HG03354 (cell line): ENCODE data around the gene PARL.
A peak's percentile ranks its signal among the peaks of the same experiment; 100 is the strongest.

ENCODE experiments used
- ATAC-seq: cut with Tn5 transposase; IDR thresholded peaks from one replicate; pipeline ENCODE4 v1.9.1; 2021; ENCODE audit warnings: mild to moderate bottlenecking; ENCODE audit not compliant: unreplicated experiment, poor library complexity, severe bottlenecking

Gene PARL

GRCh38 chr3:183868796-183869195, 15.9 kb downstream of the PARL start:
- no peak for ATAC-seq

- no peak for ATAC-seq
These were observed 22.1 kb downstream of the PARL start for GRCh38 chr3:183862610-183863009.

- no peak for ATAC-seq
These were observed 26.8 kb downstream of the PARL start for GRCh38 chr3:183857863-183858262.

GRCh38 chr3:183854318-183855035, 30.2 kb downstream of the PARL start:
- no peak for ATAC-seq

- no peak for ATAC-seq
These were observed 38.9 kb downstream of the PARL start for GRCh38 chr3:183845608-183846288.

GRCh38 chr3:183845090-183845489, 39.6 kb downstream of the PARL start:
- ATAC-seq = no peak

GRCh38 chr3:183844606-183845005, 40.1 kb downstream of the PARL start:
- no peak for ATAC-seq

GRCh38 chr3:183839751-183840150, 44.9 kb downstream of the PARL start:
- no peak for ATAC-seq

GRCh38 chr3:183837894-183838293, 46.8 kb downstream of the PARL start:
- ATAC-seq = no peak

- ATAC-seq = no peak
These were observed 47.3 kb downstream of the PARL start for GRCh38 chr3:183837390-183837789.

GRCh38 chr3:183833516-183833915, 51.2 kb downstream of the PARL start:
- no peak for ATAC-seq

GRCh38 chr3:183830187-183830586, 54.5 kb downstream of the PARL start:
- ATAC-seq = no peak

- no peak for ATAC-seq
These were observed 55.2 kb downstream of the PARL start for GRCh38 chr3:183829466-183829865.

- no peak for ATAC-seq
These were observed 56.2 kb downstream of the PARL start for GRCh38 chr3:183828538-183828870.

- no peak for ATAC-seq
These were observed 56.7 kb downstream of the PARL start for GRCh38 chr3:183827809-183828537.

- ATAC-seq = no peak
These were observed 58.0 kb downstream of the PARL start for GRCh38 chr3:183826448-183827250.

- peak; percentile 68 for ATAC-seq
These were observed 59.1 kb downstream of the PARL start, which contains the start of gene MAP6D1 for GRCh38 chr3:183825456-183826161. Gene MAP6D1 (minus strand): TSS chr3:183825577. CDS start chr3:183825547, 30 bp downstream.

- peak; percentile 27 for ATAC-seq
These were observed 59.8 kb downstream of the PARL start for GRCh38 chr3:183824761-183825455.

GRCh38 chr3:183823963-183824362, 60.7 kb downstream of the PARL start:
- no peak for ATAC-seq
